GM18520 (cell line): Measurements from ENCODE around the gene IRX3.
"Not testable (repeated sequence)": the region's sequence is repeated elsewhere in the genome, so short reads cannot be mapped to it uniquely, and the experiment has no call there.

ENCODE experiments used
- ATAC-seq: cut with Tn5 transposase; IDR thresholded peaks from one replicate; pipeline ENCODE4 v1.9.1; 2021; ENCODE audit not compliant: unreplicated experiment

IRX3 gene

GRCh38 chr16:54280751-54281150 lies 5.8 kb downstream of the IRX3 start:
- ATAC-seq = no peak

- no peak for ATAC-seq
These were observed 8.5 kb downstream of the IRX3 start for GRCh38 chr16:54277845-54278703.

DNA sequence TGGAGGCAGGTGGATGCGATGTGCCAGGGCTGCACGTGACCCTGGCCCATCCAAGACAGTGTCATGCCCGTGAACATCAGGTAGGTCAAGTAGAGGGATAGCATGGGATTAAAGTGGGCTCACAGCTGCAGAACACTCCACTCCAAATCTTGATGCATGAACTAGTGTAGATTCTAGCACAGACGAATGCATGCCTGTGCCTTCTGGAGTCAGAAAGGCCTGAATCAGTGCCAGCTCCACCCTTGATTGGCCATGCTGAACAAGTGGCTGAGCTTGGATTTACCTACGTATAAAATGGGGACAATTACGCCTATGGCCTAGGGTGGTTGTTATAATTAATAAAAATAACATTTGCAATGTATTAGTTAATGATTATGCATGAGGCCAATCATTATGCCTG lies 10.6 kb downstream of the IRX3 start:
- ATAC-seq = no peak

- no peak for ATAC-seq
These were observed 13.0 kb downstream of the IRX3 start for GRCh38 chr16:54273566-54273965.

DNA sequence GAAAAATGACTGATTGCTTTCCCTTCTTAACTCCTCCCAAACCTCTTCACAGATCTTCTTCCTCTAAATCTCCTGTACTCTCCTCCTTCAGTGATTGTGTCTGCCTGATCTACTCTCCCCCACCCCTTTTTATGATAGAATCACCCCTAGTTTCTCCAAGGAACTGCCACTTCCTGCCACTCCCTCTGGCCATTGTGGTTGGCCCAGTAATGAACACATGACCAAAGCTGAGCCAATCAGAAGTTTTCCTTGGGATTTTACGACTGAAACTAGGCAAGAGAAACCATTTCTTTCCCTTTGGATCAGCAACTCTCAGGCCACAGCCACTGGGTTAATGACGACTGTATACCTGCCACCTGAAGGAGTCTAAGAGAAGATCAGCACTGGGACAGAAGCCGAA lies 15.9 kb downstream of the IRX3 start:
- ATAC-seq = no peak

GRCh38 chr16:54269461-54269860 lies 17.1 kb downstream of the IRX3 start:
- ATAC-seq = no peak

DNA sequence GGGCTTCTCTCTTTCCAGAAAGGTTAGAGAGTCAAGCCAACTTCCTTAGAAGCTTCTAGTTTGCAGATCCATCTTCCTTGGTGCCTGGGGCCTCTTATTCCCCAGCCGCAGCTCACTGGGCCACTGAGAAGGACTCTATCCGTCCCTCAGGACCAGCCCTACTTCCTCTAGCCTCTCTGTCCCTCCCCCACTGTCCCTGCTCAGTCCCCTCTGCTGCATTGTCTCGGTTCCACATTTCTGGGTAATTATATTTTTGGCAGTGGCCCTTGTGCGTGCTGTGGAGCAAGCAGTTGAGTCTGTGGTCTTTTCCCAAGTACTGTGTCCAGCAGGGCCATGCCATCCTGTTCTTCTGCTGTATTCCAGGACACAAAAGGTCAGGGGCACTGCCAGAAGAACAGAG lies 17.8 kb downstream of the IRX3 start:
- no peak for ATAC-seq

DNA sequence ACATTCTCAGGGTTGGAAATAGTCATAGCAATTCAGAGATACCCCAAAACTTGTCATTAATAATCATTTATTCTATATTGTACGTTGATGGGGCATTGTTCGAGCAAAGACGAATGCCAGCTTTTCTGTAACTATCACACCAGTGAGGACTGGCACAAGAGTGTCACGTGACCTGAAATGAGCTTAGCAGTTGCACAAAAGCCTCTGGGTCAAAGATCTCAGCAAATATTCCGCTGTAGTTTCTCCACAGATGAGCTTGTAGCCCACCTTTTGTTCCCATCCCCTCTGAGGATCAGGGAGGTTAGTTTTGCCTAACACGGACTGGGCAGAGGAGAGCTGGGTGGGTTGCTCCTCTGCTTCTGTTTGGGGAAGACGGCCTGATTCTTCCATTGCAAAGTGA lies 18.2 kb downstream of the IRX3 start:
- no peak for ATAC-seq

- no peak for ATAC-seq
These were observed 20.1 kb downstream of the IRX3 start for GRCh38 chr16:54266363-54266955.

GRCh38 chr16:54265575-54266107 lies 20.9 kb downstream of the IRX3 start:
- no peak for ATAC-seq

GRCh38 chr16:54253118-54253517 lies 33.5 kb downstream of the IRX3 start:
- no peak for ATAC-seq

GRCh38 chr16:54248863-54249710 lies 37.5 kb downstream of the IRX3 start:
- ATAC-seq = no peak

DNA sequence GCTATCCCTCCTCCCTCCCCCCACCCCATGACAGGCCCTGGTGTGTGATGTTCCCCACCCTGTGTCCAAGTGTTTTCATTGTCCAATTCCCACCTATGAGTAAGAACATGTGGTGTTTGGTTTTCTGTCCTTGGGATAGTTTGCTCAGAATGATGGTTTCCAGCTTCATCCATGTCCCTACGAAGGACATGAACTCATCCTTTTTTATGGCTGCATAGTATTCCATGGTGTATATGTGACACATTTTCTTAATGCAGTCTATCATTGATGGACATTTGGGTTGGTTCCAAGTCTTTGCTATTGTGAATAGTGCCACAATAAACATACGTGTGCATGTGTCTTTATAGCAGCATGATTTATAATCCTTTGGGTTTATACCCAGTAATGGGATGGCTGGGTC lies 38.9 kb downstream of the IRX3 start:
- not testable (repeated sequence) for ATAC-seq

DNA sequence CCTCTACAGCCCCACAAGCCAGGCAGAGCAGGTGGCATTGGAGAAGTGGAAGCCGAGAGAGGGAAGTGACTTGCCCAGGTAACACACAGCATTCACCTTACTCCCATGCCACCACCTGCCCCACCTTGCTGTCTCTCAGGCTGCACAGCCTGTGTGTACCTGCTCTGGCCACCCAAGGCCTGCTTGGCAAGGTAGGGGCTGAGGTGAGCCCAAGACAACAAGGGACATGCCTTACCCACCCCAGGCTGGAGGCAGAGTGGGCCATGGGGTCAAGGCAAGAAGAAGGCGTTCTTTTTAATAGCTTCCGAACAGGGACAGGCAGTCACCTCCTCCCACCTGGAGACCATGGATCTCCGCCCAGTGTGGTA lies 40.1 kb downstream of the IRX3 start:
- no peak for ATAC-seq

DNA sequence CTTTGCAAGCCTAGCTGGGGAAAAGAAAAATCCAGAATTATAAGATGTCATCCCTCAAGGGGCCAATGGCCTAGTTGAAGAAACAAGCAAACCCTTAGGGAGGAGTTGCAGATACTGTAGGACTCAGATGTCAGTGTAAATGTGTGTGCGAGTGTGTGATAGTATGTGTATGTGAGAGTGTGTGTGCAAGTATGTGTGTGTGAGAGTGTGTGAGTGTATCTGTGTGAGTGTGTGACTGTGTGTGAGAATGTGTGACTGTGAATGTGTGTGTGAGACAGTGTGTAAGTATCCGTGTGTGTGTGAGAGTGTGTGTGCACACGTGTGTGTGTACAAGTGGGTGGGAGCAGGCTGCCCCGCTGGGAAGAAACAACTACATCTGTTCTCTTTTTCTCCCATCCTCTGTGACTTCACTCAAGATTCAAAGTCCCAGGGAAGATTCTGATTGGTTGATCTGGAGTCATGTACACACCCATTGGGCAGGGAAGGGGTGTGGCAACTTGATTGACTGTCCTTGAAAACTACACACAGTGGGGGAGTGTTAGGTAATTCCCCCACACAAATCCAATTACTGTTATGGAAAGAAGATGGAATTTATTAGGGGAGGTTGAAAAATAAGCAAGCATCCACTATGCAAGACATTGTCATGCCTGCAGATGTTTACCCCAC lies 40.7 kb downstream of the IRX3 start:
- ATAC-seq = no peak

DNA sequence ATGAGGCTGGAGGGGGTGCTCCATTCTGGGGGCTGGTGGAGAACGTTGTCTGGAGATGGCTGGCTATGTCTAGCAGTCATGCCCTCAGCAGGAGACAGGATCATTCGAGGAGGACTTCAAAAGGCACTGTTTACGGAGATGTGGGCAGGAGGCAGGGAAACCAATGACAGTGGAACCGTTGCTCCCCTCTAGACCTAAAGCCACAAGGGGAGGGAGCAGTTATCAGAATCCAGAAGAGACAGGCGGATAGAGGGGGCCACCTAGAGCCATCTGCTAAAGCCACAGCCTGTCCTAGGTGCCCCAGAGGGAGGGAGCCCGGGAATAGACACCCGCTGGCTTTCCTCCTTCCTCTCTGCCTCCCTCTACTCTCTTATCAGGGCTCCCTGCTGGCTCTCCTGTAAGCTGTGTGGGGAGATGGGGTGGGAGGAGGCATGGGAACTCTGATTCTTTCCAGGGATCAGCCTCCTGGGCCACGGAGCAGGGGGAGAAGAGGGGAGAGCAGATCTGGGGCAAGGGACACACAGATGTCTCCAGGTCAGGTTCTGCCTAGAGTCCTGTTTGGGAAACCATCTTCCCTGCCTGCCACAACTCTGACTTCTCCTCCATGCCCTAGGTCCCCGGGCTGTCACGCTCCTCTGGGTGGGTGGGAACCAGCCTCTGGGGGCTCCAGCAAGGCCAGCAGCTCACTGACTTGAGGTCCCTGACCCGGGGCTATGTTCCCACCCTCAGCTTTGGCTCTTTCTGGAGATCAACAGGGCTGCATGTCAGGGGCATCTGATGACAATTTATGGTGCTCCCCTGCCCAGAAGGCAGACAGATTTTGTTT lies 42.3 kb downstream of the IRX3 start:
- no peak for ATAC-seq

DNA sequence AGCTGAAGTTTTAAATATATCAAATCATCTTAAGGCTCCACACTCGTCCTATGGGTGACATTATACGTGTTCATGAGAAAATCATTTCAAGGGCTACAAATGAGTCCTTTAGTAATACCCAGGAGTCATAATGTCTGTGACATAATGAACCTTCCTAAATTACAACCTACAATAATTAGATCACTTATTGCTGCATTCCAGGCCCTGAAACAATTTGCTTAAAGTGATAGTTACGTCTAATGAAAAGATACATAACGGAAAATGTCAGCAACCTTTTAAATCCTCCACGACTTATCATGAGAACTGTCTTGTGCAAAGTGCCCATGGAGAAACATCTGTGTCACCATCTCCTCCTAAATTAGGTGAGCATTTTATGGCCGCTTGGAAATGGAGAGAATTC lies 43.4 kb downstream of the IRX3 start:
- ATAC-seq = no peak

DNA sequence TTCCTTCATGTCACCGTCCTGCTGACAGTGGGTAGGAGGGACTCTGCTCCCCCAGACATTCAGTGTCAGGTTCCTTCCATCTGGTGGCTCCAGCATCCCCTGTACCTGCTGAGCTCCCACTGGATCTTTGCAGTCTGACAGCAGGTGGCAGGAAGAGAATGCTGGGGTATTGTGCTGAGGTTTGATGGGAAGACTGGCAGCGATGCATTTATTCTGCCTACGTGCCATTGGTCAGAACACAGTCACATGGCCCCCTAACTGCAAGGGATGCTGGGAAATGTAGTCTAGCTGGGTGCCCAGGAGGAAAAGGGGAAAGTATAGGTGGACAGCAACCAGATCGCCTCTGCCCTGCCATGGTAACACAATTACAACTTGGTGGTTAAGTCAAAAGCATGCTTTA lies 44.4 kb downstream of the IRX3 start:
- no peak for ATAC-seq

DNA sequence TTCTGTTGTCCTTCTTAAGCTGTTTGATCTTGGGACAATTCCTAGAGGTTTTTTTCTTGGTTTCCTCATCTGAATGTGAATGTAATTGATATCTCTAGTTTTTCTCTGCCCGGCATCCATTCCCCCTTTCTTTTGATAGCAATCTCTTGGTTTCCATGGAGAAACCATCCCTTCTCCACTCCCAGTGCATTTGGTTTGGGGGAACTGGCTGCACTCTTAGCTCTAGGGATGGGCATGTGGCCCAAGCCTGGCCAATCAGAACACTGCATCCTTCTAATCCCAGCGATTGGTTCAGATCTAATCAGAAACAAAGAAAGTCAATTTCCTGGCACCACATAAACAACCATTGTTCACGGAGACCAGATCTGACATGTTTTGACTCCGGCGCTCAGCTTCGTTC lies 45.1 kb downstream of the IRX3 start:
- ATAC-seq = no peak
